Kidney (tissue), 14 donors: Measurements from ENCODE around the gene SMYD3. TPM values are rescaled to one million over a fixed set of nuclear protein-coding genes. Genes with fewer than 3 reads are reported as not detected.

Experiments
- DNase-seq, 5 donors: peaks; one replicate each; pipeline ENCODE4 v3.0.0-alpha.2; 2013 to 2020
- FAIRE-seq: peaks from 2 replicates; lab custom pipeline; 2012; peaks lifted over from hg19 to GRCh38; lab: Jason Lieb, UNC
- H3K27ac ChIP-seq, 2 donors: one replicate each; pipeline ENCODE4 v1.7.0; 2013; ENCODE audit warnings: low read depth in 2 of 2, low read length in 2 of 2, inconsistent platforms in 1 of 2
- H3K27me3 ChIP-seq: one replicate; pipeline ENCODE4 v1.7.1; 2013; ENCODE audit warnings: low read length, inconsistent platforms; ENCODE audit not compliant: control insufficient read depth, insufficient read depth
- H3K36me3 ChIP-seq, 3 donors: one replicate each; pipeline versions ENCODE4 v1.7.0 to v1.7.1; 2013; ENCODE audit warnings: low read length in 3 of 3, control low read depth in 1 of 3, inconsistent platforms in 1 of 3; ENCODE audit not compliant: insufficient read depth in 3 of 3, control insufficient read depth in 2 of 3
- H3K4me1 ChIP-seq, 3 donors: one replicate each; pipeline versions ENCODE4 v1.7.0 to v1.7.1; 2013; ENCODE audit warnings: low read length in 3 of 3, inconsistent platforms in 1 of 3, low read depth in 1 of 3; ENCODE audit not compliant: control insufficient read depth in 2 of 3, insufficient read depth in 2 of 3
- H3K4me3 ChIP-seq, 3 donors: one replicate each; pipeline versions ENCODE4 v1.7.0 to v1.8.1; 2013; ENCODE audit warnings: low read length in 3 of 3, control low read depth in 1 of 3, inconsistent platforms in 1 of 3
- H3K9ac ChIP-seq, 3 donors: one replicate each; pipeline versions ENCODE4 v1.7.0 to v1.7.1; 2013; ENCODE audit warnings: low read length in 3 of 3, control low read depth in 1 of 3, inconsistent platforms in 1 of 3
- H3K9me3 ChIP-seq, 3 donors: one replicate each; pipeline versions ENCODE4 v1.7.0 to v1.7.1; 2013; ENCODE audit warnings: low read length in 3 of 3, control low read depth in 1 of 3, inconsistent platforms in 1 of 3; ENCODE audit not compliant: control insufficient read depth in 2 of 3, insufficient read depth in 1 of 3
- CTCF ChIP-seq: IDR thresholded peaks from 3 replicates; pipeline ENCODE4 v1.5.1; 2012; ENCODE audit warnings: mild to moderate bottlenecking, moderate library complexity, borderline replicate concordance; ENCODE audit not compliant: insufficient read depth; ENCODE audit errors: extremely low read depth
- intact Hi-C: fragments of 100-400 bp; cut with DNase I; formaldehyde crosslinking; loops from one replicate; pipeline ENCODE4 v1.11.1; 2022
- polyA plus RNA-seq: library from polyadenylated mRNA; stranded (reverse); fragments of 350-450 nt; fragmentation: Illumina TruSeq; extraction: RNeasy Lipid Tissue Mini Kit (QIAGEN cat#74804); gene quantifications from one replicate; pipeline ENCODE4 v1.2.3, GENCODE V29; 2014; ENCODE audit warnings: low read depth, low replicate concordance; ENCODE audit not compliant: insufficient read depth
- total RNA-seq: library from RNA; stranded (reverse); fragmentation: NEBNext Ultra II Directional; extraction: Animal tissue kit (Norgen Biotek cat#: 25700); gene quantifications from one replicate; pipeline ENCODE4 v1.2.1, GENCODE V29; 2021
- donor health status: control.
- donor health status: control.
- donor health status: control.
- donor health status: control.
- donor health status: control.
- donor health status: DM: yes; HTN: yes; CAD: no.
- donor health status: Normal renal cell carcinoma (clear cell type).

Gene SMYD3
- total and polyA plus RNA-seq, 2 donors from 2014 or later: 23.3 to 23.9 TPM

GRCh38 chr1:246302711-246303317, 204.3 kb downstream of the SMYD3 start:
- no peaks in the 10 kb centered on the region for H3K36me3 ChIP-seq
- DNase-seq: no peak
- intact Hi-C loops: no loop called here
- H3K9ac ChIP-seq: no peak overlapping the region
- FAIRE-seq: no peak
- H3K27ac ChIP-seq: no peak overlapping the region
- no peaks in the 10 kb centered on the region for H3K27me3 ChIP-seq
- H3K4me3 ChIP-seq: no peak overlapping the region
- no peaks in the 10 kb centered on the region for H3K9me3 ChIP-seq
- no peak for TF ChIP-seq CTCF
- H3K4me1 ChIP-seq: peaks cover 0 to 2% (median 0%) of the 10 kb centered on the region in 3 donors

DNA sequence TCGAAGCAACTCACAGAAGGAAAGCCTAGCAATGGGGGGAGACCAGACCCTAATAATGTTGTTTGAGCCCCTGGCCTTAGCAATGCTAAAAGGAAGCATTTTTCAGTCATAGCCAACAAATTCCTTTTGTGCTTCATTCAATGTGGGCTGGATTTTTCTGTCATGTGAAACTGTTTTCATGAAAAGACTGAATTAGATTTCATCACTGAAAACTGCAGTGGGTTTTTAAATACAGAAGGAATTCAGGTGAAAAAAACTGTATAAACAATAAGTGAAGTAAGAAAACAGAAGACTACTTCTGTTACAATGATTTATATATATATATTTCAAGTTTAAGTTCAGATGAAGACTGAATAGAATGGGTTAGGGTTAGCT, 204.8 kb downstream of the SMYD3 start:
- intact Hi-C loops: no loop called here
- no peak overlapping the region for H3K9ac ChIP-seq

DNA sequence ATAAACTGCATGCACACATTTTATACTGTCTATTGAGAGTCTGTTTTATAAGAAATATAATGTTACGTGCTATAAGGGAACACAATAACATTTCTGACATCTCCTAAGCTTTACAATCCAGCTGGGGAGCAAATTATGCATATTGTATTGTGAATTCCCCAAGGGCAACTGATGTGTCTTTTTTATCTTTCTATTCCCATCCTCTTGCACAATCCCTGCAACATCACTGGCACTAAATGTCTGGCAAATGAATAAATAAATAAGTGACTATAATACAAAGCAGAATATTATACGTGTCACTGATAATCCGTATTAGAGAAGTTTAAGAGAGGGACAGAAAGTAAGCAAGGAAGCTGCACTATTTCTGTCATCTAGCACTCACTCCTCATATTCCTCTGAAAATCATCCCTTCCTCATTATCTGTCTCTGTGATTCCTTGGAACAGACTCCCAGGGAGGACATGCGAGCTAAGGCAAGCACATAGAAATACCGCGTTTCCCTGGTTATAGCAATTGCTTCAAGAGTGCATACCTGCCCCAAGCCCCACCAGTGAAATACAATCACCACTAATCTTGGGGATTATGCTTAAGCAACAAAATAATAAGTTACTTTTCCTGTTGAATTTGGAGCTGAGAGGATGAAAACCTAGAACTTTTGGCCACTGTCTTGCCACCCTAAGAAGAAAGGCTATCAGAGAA, 205.4 kb downstream of the SMYD3 start:
- H3K9me3 ChIP-seq: no peaks in the 10 kb centered on the region
- intact Hi-C loops: no loop called here
- H3K27ac ChIP-seq: no peak overlapping the region
- no peak for TF ChIP-seq CTCF
- H3K4me1 ChIP-seq: peaks cover 0 to 2% (median 0%) of the 10 kb centered on the region in 3 donors
- FAIRE-seq (no peak), DNase-seq (no peak)
- H3K27me3 ChIP-seq: no peaks in the 10 kb centered on the region
- H3K36me3 ChIP-seq: no peaks in the 10 kb centered on the region
- no peak overlapping the region for H3K4me3 ChIP-seq
- H3K9ac ChIP-seq: no peak overlapping the region

More for the DNA sequence above, 204.8 kb downstream of the SMYD3 start:
- no peak for DNase-seq
- H3K27me3 ChIP-seq: no peaks in the 10 kb centered on the region
- H3K4me1 ChIP-seq: peaks cover 0 to 2% (median 0%) of the 10 kb centered on the region in 3 donors
- no peaks in the 10 kb centered on the region for H3K9me3 ChIP-seq
- no peak overlapping the region for H3K27ac ChIP-seq
- no peak for FAIRE-seq
- no peaks in the 10 kb centered on the region for H3K36me3 ChIP-seq
- H3K4me3 ChIP-seq: no peak overlapping the region
- no peak for TF ChIP-seq CTCF
